Muscle layer of colon (tissue), 2 donors: ENCODE results near the gene PLEKHA5.

Experiments
- H3K27ac ChIP-seq: one replicate; pipeline ENCODE4 v1.7.0; 2013; ENCODE audit warnings: low read depth, mild to moderate bottlenecking, low read length, moderate library complexity
- H3K27me3 ChIP-seq, 2 donors: one replicate each; pipeline ENCODE4 v1.7.0; 2013; ENCODE audit warnings: low read length in 2 of 2, mild to moderate bottlenecking in 2 of 2; ENCODE audit not compliant: insufficient read depth in 2 of 2, control insufficient read depth in 1 of 2
- H3K36me3 ChIP-seq: one replicate; pipeline ENCODE4 v1.7.0; 2013; ENCODE audit warnings: mild to moderate bottlenecking, low read length; ENCODE audit not compliant: insufficient read depth
- H3K4me1 ChIP-seq: one replicate; pipeline ENCODE4 v1.7.0; 2013; ENCODE audit warnings: mild to moderate bottlenecking, low read length; ENCODE audit not compliant: insufficient read depth
- H3K4me3 ChIP-seq, 2 donors: one replicate each; pipeline ENCODE4 v1.7.0; 2013; ENCODE audit warnings: low read length in 2 of 2, low read depth in 1 of 2, mild to moderate bottlenecking in 1 of 2, moderate library complexity in 1 of 2
- H3K9ac ChIP-seq: one replicate; pipeline ENCODE4 v1.7.0; 2013; ENCODE audit warnings: low read length
- H3K9me3 ChIP-seq: one replicate; pipeline ENCODE4 v1.7.0; 2013; ENCODE audit warnings: mild to moderate bottlenecking, low read length
- donor health status: abdominal sarcoma.
- donor health status: Adenocarcinoma of cecum.

PLEKHA5 gene

GRCh38 chr12:19191089-19191488 is 61.6 kb downstream of the PLEKHA5 start:
- H3K9me3 ChIP-seq = no peaks in the 10 kb centered on the region
- no peak overlapping the region for H3K9ac ChIP-seq
- no peak overlapping the region for H3K27ac ChIP-seq
- H3K4me1 ChIP-seq = peaks cover 16% of the 10 kb centered on the region
- H3K4me3 ChIP-seq = no peak overlapping the region
- no peaks in the 10 kb centered on the region for H3K36me3 ChIP-seq
- no peaks in the 10 kb centered on the region for H3K27me3 ChIP-seq

- H3K9me3 ChIP-seq = no peaks in the 10 kb centered on the region
- no peaks in the 10 kb centered on the region for H3K27me3 ChIP-seq
- no peak overlapping the region for H3K4me3 ChIP-seq
- no peak overlapping the region for H3K27ac ChIP-seq
- no peak overlapping the region for H3K9ac ChIP-seq
- H3K4me1 ChIP-seq = peaks cover 15% of the 10 kb centered on the region
- H3K36me3 ChIP-seq = no peaks in the 10 kb centered on the region
Measured at GRCh38 chr12:19191563-19191962, 62.0 kb downstream of the PLEKHA5 start.

GRCh38 chr12:19192710-19193109 is 63.2 kb downstream of the PLEKHA5 start:
- no peaks in the 10 kb centered on the region for H3K27me3 ChIP-seq
- H3K9me3 ChIP-seq = no peaks in the 10 kb centered on the region
- H3K27ac ChIP-seq = no peak overlapping the region
- H3K36me3 ChIP-seq = no peaks in the 10 kb centered on the region
- H3K4me3 ChIP-seq = no peak overlapping the region
- H3K4me1 ChIP-seq = peaks cover 10% of the 10 kb centered on the region
- H3K9ac ChIP-seq = no peak overlapping the region

- H3K9me3 ChIP-seq = no peaks in the 10 kb centered on the region
- no peaks in the 10 kb centered on the region for H3K4me1 ChIP-seq
- no peak overlapping the region for H3K4me3 ChIP-seq
- no peaks in the 10 kb centered on the region for H3K27me3 ChIP-seq
- no peak overlapping the region for H3K27ac ChIP-seq
- H3K9ac ChIP-seq = no peak overlapping the region
- H3K36me3 ChIP-seq = no peaks in the 10 kb centered on the region
Measured at GRCh38 chr12:19194963-19195362, 65.4 kb downstream of the PLEKHA5 start.

- no peaks in the 10 kb centered on the region for H3K4me1 ChIP-seq
- no peak overlapping the region for H3K27ac ChIP-seq
Measured at GRCh38 chr12:19196959-19197630, 67.6 kb downstream of the PLEKHA5 start.

GRCh38 chr12:19198272-19198671 is 68.7 kb downstream of the PLEKHA5 start:
- Histone ChIP-seq H3K27ac (no peak overlapping the region), H3K27me3 (no peaks in the 10 kb centered on the region), H3K9me3 (no peaks in the 10 kb centered on the region), H3K9ac (no peak overlapping the region), H3K4me1 (no peaks in the 10 kb centered on the region), H3K4me3 (no peak overlapping the region), H3K36me3 (no peaks in the 10 kb centered on the region)

More at GRCh38 chr12:19196959-19197630, 67.6 kb downstream of the PLEKHA5 start:
- no peaks in the 10 kb centered on the region for H3K9me3 ChIP-seq
- no peaks in the 10 kb centered on the region for H3K36me3 ChIP-seq
- no peak overlapping the region for H3K9ac ChIP-seq
- H3K27me3 ChIP-seq = no peaks in the 10 kb centered on the region
- no peak overlapping the region for H3K4me3 ChIP-seq

GRCh38 chr12:19199332-19199731 is 69.8 kb downstream of the PLEKHA5 start:
- no peak overlapping the region for H3K9ac ChIP-seq
- H3K4me1 ChIP-seq = no peaks in the 10 kb centered on the region
- H3K4me3 ChIP-seq = no peak overlapping the region
- H3K27ac ChIP-seq = no peak overlapping the region
- no peaks in the 10 kb centered on the region for H3K36me3 ChIP-seq
- no peaks in the 10 kb centered on the region for H3K27me3 ChIP-seq
- H3K9me3 ChIP-seq = no peaks in the 10 kb centered on the region

GRCh38 chr12:19200261-19200660 is 70.7 kb downstream of the PLEKHA5 start:
- Histone ChIP-seq H3K27me3 (no peaks in the 10 kb centered on the region), H3K36me3 (no peaks in the 10 kb centered on the region), H3K4me1 (no peaks in the 10 kb centered on the region), H3K9me3 (no peaks in the 10 kb centered on the region), H3K9ac (no peak overlapping the region), H3K27ac (no peak overlapping the region), H3K4me3 (no peak overlapping the region)

- Histone ChIP-seq H3K27ac (no peak overlapping the region), H3K9ac (no peak overlapping the region), H3K9me3 (no peaks in the 10 kb centered on the region), H3K4me3 (no peak overlapping the region), H3K36me3 (no peaks in the 10 kb centered on the region), H3K4me1 (no peaks in the 10 kb centered on the region), H3K27me3 (no peaks in the 10 kb centered on the region)
Measured at GRCh38 chr12:19201661-19202060, 72.1 kb downstream of the PLEKHA5 start.

- H3K4me1 ChIP-seq = no peaks in the 10 kb centered on the region
- H3K27me3 ChIP-seq = no peaks in the 10 kb centered on the region
- H3K4me3 ChIP-seq = no peak overlapping the region
- no peak overlapping the region for H3K9ac ChIP-seq
- no peaks in the 10 kb centered on the region for H3K9me3 ChIP-seq
- no peaks in the 10 kb centered on the region for H3K36me3 ChIP-seq
- H3K27ac ChIP-seq = no peak overlapping the region
Measured at GRCh38 chr12:19203013-19203412, 73.5 kb downstream of the PLEKHA5 start.

- Histone ChIP-seq H3K4me1 (no peaks in the 10 kb centered on the region), H3K9me3 (no peaks in the 10 kb centered on the region), H3K4me3 (no peak overlapping the region), H3K36me3 (no peaks in the 10 kb centered on the region), H3K27ac (no peak overlapping the region), H3K27me3 (no peaks in the 10 kb centered on the region), H3K9ac (no peak overlapping the region)
Measured at GRCh38 chr12:19203539-19204506, 74.3 kb downstream of the PLEKHA5 start.
